ENCODE results near the gene TFAP2A. TPM values are rescaled to one million over a fixed set of nuclear protein-coding genes. Genes with fewer than 3 reads are reported as not detected.

TFAP2A gene
- total and polyA plus RNA-seq, 2 experiments from 2014 or later = 0.17 TPM; not detected in 1

- H3K9me3 ChIP-seq (ENCODE audit: low read depth) = no peaks in the 10 kb centered on the region
- H3K4me1 ChIP-seq (ENCODE audit: low read depth) = no peaks in the 10 kb centered on the region
- DNase-seq (ENCODE audit: low read depth in 1 of 2, low spot score in 1 of 2) = no peak
- no peaks in the 10 kb centered on the region for H3K27me3 ChIP-seq
- no peaks in the 10 kb centered on the region for H3K36me3 ChIP-seq
- H3K27ac ChIP-seq = no peak overlapping the region
- H3K4me3 ChIP-seq = no peak overlapping the region
- no peak for TF ChIP-seq CTCF (IDR thresholded peaks at IDR 0.05; ENCODE audit: low read depth, low read length)
Measured at GRCh38 chr6:10458287-10458686, 43.4 kb upstream of the TFAP2A start.

- no peak for TF ChIP-seq CTCF (IDR thresholded peaks at IDR 0.05; ENCODE audit: low read depth, low read length)
- Histone ChIP-seq H3K27me3 (no peaks in the 10 kb centered on the region), H3K4me1 (ENCODE audit: low read depth) (no peaks in the 10 kb centered on the region), H3K36me3 (no peaks in the 10 kb centered on the region), H3K27ac (no peak overlapping the region), H3K4me3 (no peak overlapping the region), H3K9me3 (ENCODE audit: low read depth) (no peaks in the 10 kb centered on the region)
- DNase-seq (ENCODE audit: low read depth in 1 of 2, low spot score in 1 of 2) = no peak
Measured at GRCh38 chr6:10453596-10453995, 38.7 kb upstream of the TFAP2A start.

- DNase-seq (ENCODE audit: low read depth in 1 of 2, low spot score in 1 of 2) = peak in 1 of 2 donors; percentile 87
- Histone ChIP-seq H3K36me3 (no peaks in the 10 kb centered on the region), H3K4me1 (ENCODE audit: low read depth) (no peaks in the 10 kb centered on the region), H3K4me3 (no peak overlapping the region), H3K27ac (no peak overlapping the region), H3K27me3 (no peaks in the 10 kb centered on the region), H3K9me3 (ENCODE audit: low read depth) (no peaks in the 10 kb centered on the region)
- TF ChIP-seq CTCF (IDR thresholded peaks at IDR 0.05; ENCODE audit: low read depth, low read length) = no peak
Measured at GRCh38 chr6:10451828-10452509, 37.1 kb upstream of the TFAP2A start.

GRCh38 chr6:10451394-10451793 is 36.5 kb upstream of the TFAP2A start:
- DNase-seq (ENCODE audit: low read depth in 1 of 2, low spot score in 1 of 2) = no peak
- Histone ChIP-seq H3K9me3 (ENCODE audit: low read depth) (no peaks in the 10 kb centered on the region), H3K27me3 (no peaks in the 10 kb centered on the region), H3K27ac (no peak overlapping the region), H3K4me3 (no peak overlapping the region), H3K36me3 (no peaks in the 10 kb centered on the region), H3K4me1 (ENCODE audit: low read depth) (no peaks in the 10 kb centered on the region)
- TF ChIP-seq CTCF (IDR thresholded peaks at IDR 0.05; ENCODE audit: low read depth, low read length) = no peak

GRCh38 chr6:10449751-10450150 is 34.9 kb upstream of the TFAP2A start:
- H3K27ac ChIP-seq = no peak overlapping the region
- H3K4me1 ChIP-seq (ENCODE audit: low read depth) = no peaks in the 10 kb centered on the region
- H3K4me3 ChIP-seq = no peak overlapping the region
- no peak for DNase-seq (ENCODE audit: low read depth in 1 of 2, low spot score in 1 of 2)
- no peaks in the 10 kb centered on the region for H3K27me3 ChIP-seq
- no peak for TF ChIP-seq CTCF (IDR thresholded peaks at IDR 0.05; ENCODE audit: low read depth, low read length)
- H3K9me3 ChIP-seq (ENCODE audit: low read depth) = no peaks in the 10 kb centered on the region
- no peaks in the 10 kb centered on the region for H3K36me3 ChIP-seq

All from cardiac muscle cell (in vitro differentiated cells and primary cell).